Transverse colon (tissue), 4 donors: ENCODE data around the gene HTRA1. TPM values are rescaled to one million over a fixed set of nuclear protein-coding genes. Genes with fewer than 3 reads are reported as not detected.

Experiments used
- DNase-seq: peaks from one replicate; pipeline ENCODE4 v3.0.0-alpha.2; 2019
- H3K27ac ChIP-seq, 4 donors: fragments of 200-600 bp; sonication (generic); 2 replicates each; pipeline ENCODE4 v1.5.1; 2016 to 2018; ENCODE audit warnings: inconsistent platforms in 4 of 4
- H3K27me3 ChIP-seq: fragments of 200-600 bp; sonication (generic); 2 replicates; pipeline ENCODE4 v1.5.1; 2017; ENCODE audit warnings: inconsistent platforms
- H3K36me3 ChIP-seq, 4 donors: fragments of 200-600 bp; sonication (generic); 2 replicates each; pipeline ENCODE4 v1.5.1; 2017 to 2019; ENCODE audit warnings: inconsistent platforms in 4 of 4
- H3K4me1 ChIP-seq, 4 donors: fragments of 200-600 bp; sonication (generic); 2 replicates each; pipeline ENCODE4 v1.5.1; 2017 to 2020; ENCODE audit warnings: inconsistent platforms in 4 of 4
- H3K4me3 ChIP-seq, 4 donors: fragments of 200-600 bp; sonication (generic); 1 replicate in 1 of 4; 2 replicates in 3 of 4; pipeline versions ENCODE4 v1.5.1 to v1.6.1; 2017 to 2019; ENCODE audit warnings: inconsistent platforms in 4 of 4
- H3K9me3 ChIP-seq, 2 donors: fragments of 200-600 bp; sonication (generic); 2 replicates each; pipeline ENCODE4 v1.5.1; 2017 to 2019; ENCODE audit warnings: inconsistent platforms in 2 of 2
- EP300 ChIP-seq: sonication (generic); formaldehyde crosslinking; IDR thresholded peaks from one replicate; pipeline ENCODE4 v1.6.1; 2017; ENCODE audit warnings: antibody characterized with exemption, low read depth
- POLR2A ChIP-seq: fragments of 450-650 bp; IDR thresholded peaks from one replicate; pipeline ENCODE4 v1.6.1; 2016; ENCODE audit warnings: antibody characterized with exemption, mild to moderate bottlenecking, moderate library complexity
- POLR2AphosphoS5 ChIP-seq, 3 donors: sonication (generic); formaldehyde crosslinking; IDR thresholded peaks; one replicate each; pipeline ENCODE4 v1.6.1; 2016; ENCODE audit warnings: antibody characterized with exemption in 3 of 3
- WGBS, 2 donors: methylation state at CpG; one replicate each; pipeline ENCODE4 v1.1.5; 2018; ENCODE audit warnings: low coverage in 1 of 2; 5-methylcytosine and 5-hydroxymethylcytosine counted together
- in situ Hi-C, 4 donors: fragments of 200-750 bp; cut with MboI; loops; one replicate each; pipeline versions ENCODE4 v1.15.0 to v1.15.1; 2017; ENCODE audit warnings: low sequenced_read_pairs in 3 of 4, low pct_ligation_motif_present in 1 of 4, low pct_unique_long_range_greater_than_20kb in 1 of 4
- intact Hi-C: fragments of 100-400 bp; cut with DNase I; formaldehyde crosslinking; loops from one replicate; pipeline ENCODE4 v1.15.1; 2023; ENCODE audit warnings: low total_unique reads
- total RNA-seq, 4 donors: library from RNA; depleted of rRNA; stranded (reverse); fragments of >200 nt; gene quantifications; one replicate each; pipeline ENCODE4 v1.1.0, GENCODE V29; 2016
- TF ChIP-seq, protein P1 (sequence below), 5 experiments: fragments of 200-600 bp in 3 of 5; fragments of 450-650 bp in 2 of 5; sonication (generic) in 3 of 5; IDR thresholded peaks; 1 replicate in 2 of 5; 2 replicates in 3 of 5; pipeline ENCODE4 v1.5.1; 2016 to 2017; ENCODE audit warnings: antibody characterized with exemption in 5 of 5, inconsistent platforms in 3 of 5, mild to moderate bottlenecking in 2 of 5, moderate library complexity in 1 of 5

HTRA1 gene
- total RNA-seq, 4 donors from 2014 or later = 7.9 to 103 (median 31.2) TPM

DNA sequence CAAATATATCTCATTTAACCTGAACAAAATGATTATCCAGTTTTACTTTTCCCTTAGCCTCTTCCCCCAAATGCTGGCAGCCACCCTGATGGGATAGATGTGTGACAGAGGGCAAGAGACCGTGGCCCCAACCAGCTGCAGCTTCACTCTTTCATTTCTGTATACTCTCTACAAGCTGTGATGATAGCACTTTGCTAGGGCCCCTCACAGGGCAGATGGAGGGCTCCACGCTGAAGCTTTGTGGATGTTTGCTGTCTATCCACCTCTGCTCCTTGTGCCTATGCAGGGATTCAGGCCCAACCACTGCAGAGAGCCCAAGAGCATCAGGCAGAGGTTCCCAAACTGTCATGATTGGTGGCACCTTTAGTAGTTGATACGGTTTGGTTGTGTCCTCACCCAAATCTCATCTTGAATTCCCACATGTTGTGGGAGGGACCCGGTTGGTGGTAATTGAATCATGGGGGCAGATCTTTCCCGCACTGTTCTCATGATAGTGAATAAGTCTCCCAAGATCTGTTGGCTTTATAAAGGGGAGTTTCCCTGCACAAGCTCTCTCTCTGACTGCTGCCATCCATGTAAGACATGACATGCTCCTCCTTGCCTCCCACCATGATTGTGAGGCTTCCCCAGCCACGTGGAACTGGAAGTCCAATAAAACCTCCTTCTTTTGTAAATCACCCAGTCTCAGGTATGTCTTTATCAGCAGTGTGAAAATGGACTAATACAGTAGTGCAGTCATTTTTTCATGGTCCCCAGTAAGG, 20.1 kb downstream of the HTRA1 start:
- in situ Hi-C loops (no loop called here), intact Hi-C loops (no loop called here)
- H3K27ac ChIP-seq = no peak overlapping the region
- no peak overlapping the region for H3K4me3 ChIP-seq
- no peak for DNase-seq
- peaks cover 10 to 25% (median 12%) of the 10 kb centered on the region in 4 donors for H3K4me1 ChIP-seq
- H3K27me3 ChIP-seq = no peaks in the 10 kb centered on the region
- WGBS, 2 donors = 70 to 76% methylated on average over 2 to 6 of the region's 6 CpGs
- no peaks in the 10 kb centered on the region for H3K9me3 ChIP-seq
- TF ChIP-seq, protein P1, sequence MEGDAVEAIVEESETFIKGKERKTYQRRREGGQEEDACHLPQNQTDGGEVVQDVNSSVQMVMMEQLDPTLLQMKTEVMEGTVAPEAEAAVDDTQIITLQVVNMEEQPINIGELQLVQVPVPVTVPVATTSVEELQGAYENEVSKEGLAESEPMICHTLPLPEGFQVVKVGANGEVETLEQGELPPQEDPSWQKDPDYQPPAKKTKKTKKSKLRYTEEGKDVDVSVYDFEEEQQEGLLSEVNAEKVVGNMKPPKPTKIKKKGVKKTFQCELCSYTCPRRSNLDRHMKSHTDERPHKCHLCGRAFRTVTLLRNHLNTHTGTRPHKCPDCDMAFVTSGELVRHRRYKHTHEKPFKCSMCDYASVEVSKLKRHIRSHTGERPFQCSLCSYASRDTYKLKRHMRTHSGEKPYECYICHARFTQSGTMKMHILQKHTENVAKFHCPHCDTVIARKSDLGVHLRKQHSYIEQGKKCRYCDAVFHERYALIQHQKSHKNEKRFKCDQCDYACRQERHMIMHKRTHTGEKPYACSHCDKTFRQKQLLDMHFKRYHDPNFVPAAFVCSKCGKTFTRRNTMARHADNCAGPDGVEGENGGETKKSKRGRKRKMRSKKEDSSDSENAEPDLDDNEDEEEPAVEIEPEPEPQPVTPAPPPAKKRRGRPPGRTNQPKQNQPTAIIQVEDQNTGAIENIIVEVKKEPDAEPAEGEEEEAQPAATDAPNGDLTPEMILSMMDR (IDR thresholded peaks at IDR 0.05) = no peak
- TF ChIP-seq POLR2A (no peak), EP300 (no peak), POLR2AphosphoS5 (IDR thresholded peaks at IDR 0.05) (no peak)
- H3K36me3 ChIP-seq = no peaks in the 10 kb centered on the region

DNA sequence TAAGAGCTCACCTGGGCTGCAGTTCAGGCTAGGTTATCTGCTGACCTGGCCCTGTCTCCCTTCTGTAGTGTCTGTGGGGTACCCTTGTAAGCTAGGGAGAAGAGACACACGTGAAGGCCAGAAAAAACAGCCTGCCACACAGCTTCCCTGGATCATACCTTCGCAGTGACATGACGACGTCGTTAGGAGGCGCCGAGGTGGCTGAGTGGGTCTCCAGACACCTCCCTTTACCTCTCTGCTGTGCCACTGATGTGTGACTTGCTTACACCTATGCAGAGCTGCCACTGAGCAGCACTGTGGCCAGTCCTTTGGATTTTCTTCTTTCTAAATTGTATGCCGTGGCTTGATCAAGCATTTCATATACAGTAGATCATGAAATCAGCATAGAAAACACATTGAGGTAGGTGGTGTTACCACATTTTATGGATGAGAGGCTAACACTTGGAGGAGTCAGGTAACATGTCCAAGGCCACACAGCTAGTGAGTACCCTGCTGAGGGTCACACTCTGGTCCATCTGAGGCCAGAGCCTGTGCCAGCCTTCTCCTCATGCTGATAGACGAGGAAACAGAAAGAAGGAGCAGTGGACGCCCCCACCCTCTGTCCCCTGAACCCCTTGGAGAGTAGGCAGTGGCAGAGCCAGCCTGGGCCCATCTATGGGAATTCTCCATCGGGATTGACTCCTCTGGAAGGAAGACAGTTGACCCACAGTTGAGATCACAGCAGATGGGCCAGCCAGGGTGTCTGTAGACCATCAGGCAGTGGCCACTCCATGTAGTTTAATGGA, 23.1 kb downstream of the HTRA1 start:
- no peaks in the 10 kb centered on the region for H3K27me3 ChIP-seq
- peaks cover 19 to 30% (median 23%) of the 10 kb centered on the region in 4 donors for H3K4me1 ChIP-seq
- TF ChIP-seq, protein P1 (IDR thresholded peaks at IDR 0.05) = no peak
- TF ChIP-seq POLR2A (no peak), EP300 (no peak), POLR2AphosphoS5 (IDR thresholded peaks at IDR 0.05) (no peak)
- 80 to 86% methylated on average over 1 to 11 of the region's 11 CpGs for WGBS, 2 donors
- DNase-seq = no peak
- intact Hi-C loops (no loop called here), in situ Hi-C loops (no loop called here)
- peak overlapping the region in 3 of 4 donors; percentile 58 to 64 (median 64) for H3K27ac ChIP-seq
- H3K4me3 ChIP-seq = no peak overlapping the region
- no peaks in the 10 kb centered on the region for H3K9me3 ChIP-seq
- no peaks in the 10 kb centered on the region for H3K36me3 ChIP-seq

DNA sequence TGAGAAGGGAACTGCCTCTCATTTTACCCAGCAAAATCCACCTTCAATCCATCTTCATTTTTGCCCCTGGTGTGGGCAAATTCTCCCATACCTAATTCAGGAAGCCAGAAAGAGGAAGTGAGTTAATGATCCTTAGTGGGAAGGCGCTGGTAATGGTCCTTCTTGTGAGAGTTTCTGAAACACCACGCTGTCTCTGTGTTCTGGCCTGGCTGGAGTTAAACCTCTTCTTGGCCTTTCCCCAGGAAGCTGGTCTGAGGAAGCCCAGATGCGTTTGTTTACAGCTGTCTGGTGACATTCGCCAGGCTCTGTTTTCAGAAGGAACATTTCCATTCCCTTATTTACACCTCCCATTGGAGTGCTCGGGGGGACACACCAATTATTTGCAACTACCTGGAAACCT, 24.3 kb downstream of the HTRA1 start:
- peak; percentile 46 for TF ChIP-seq EP300
- peak; percentile 47 to 88 (median 85) for TF ChIP-seq POLR2AphosphoS5 (IDR thresholded peaks at IDR 0.05)
- TF ChIP-seq, protein P1 (IDR thresholded peaks at IDR 0.05) = no peak
- no peak for TF ChIP-seq POLR2A
- H3K27me3 ChIP-seq = no peaks in the 10 kb centered on the region
- H3K4me1 ChIP-seq = peaks cover 19 to 31% (median 23%) of the 10 kb centered on the region in 4 donors
- no peak for DNase-seq
- 17 to 30% methylated on average over 1 to 5 of the region's 5 CpGs for WGBS, 2 donors
- H3K4me3 ChIP-seq = no peak overlapping the region
- in situ Hi-C loops = no loop called here
- peak overlapping the region; percentile 54 to 64 (median 61) for H3K27ac ChIP-seq
- no peaks in the 10 kb centered on the region for H3K9me3 ChIP-seq
- no peaks in the 10 kb centered on the region for H3K36me3 ChIP-seq
- intact Hi-C loops = no loop called here

DNA sequence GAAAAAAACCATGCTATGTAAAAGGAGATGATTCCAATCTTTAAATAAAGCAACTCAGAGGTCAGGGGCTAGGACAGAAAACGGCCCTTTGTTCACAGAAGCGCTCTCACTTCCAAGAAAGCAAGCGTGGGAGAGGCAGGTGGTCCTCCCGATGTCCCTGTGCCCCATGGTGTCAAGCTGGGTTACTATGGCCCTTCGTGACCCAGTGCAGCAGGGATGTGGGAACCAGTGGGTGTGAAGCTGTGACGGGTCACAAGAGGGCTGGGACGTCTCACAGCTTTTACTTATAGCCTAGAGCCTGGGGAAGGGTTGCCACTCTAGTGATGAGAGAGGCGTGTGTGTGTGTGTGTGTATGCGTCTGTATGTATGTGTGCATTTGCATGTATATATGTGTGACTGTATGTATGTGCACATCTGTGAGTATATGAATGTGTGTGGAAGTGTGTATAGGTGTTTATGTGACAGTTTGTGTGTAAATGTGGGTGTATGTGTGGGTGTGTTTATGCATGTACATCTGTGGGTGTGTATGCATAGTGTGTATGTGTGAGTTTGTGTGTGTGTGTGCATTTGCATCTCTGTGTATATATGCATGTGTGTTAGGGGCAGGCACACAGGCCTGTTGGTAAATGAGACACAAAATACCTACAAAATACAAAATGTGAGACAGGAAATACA, 25.2 kb downstream of the HTRA1 start:
- Histone ChIP-seq H3K36me3 (no peaks in the 10 kb centered on the region), H3K27me3 (no peaks in the 10 kb centered on the region), H3K27ac (peak overlapping the region; percentile 30 to 64 (median 61)), H3K4me1 (peaks cover 19 to 37% (median 24%) of the 10 kb centered on the region in 4 donors), H3K4me3 (no peak overlapping the region), H3K9me3 (no peaks in the 10 kb centered on the region)
- intact Hi-C loops (no loop called here), in situ Hi-C loops (no loop called here)
- 64% methylated on average over 9 of the region's 9 CpGs; no CpG with 5 or more reads in 1 of the 2 donors for WGBS, 2 donors
- DNase-seq = no peak
- TF ChIP-seq POLR2AphosphoS5 (IDR thresholded peaks at IDR 0.05) (no peak), EP300 (no peak), POLR2A (no peak)
- TF ChIP-seq, protein P1 (IDR thresholded peaks at IDR 0.05) = no peak
